WTC11 (cell line): ENCODE results near the gene FEN1. TPM values are rescaled to one million over a fixed set of nuclear protein-coding genes. Genes with fewer than 3 reads are reported as not detected.

ENCODE experiments used
- ATAC-seq: fragments of 200-7000 bp; cut with Tn5 transposase; 2 replicates; pipeline ENCODE4 v1.10.0; 2021; ENCODE audit warnings: mild to moderate bottlenecking, moderate library complexity
- CTCF ChIA-PET: fragments of 300-600 bp; sonication (Branson Sonifier 250); formaldehyde crosslinking; loops from one replicate; lab custom pipeline; 2021; ENCODE audit warnings: antibody characterized with exemption; lab: Charles Lee
- POLR2A ChIA-PET: fragments of 350-600 bp; sonication (Branson Sonifier 250); formaldehyde crosslinking; loops from one replicate; lab custom pipeline; 2021; ENCODE audit warnings: antibody characterized with exemption; lab: Charles Lee
- DNase-seq: peaks from one replicate; pipeline ENCODE4 v3.0.0; 2021; ENCODE audit warnings: low spot score
- H3K27ac Mint-ChIP-seq: 2 replicates; pipeline ENCODE4 v1.8.0; 2021; ENCODE audit warnings: mixed read lengths
- H3K27me3 Mint-ChIP-seq: 2 replicates; pipeline ENCODE4 v1.8.0; 2021; ENCODE audit warnings: low read depth, mild to moderate bottlenecking, moderate library complexity, mixed read lengths
- H3K36me3 Mint-ChIP-seq: 2 replicates; pipeline ENCODE4 v1.8.0; 2021; ENCODE audit warnings: mixed read lengths
- H3K4me1 Mint-ChIP-seq: 2 replicates; pipeline ENCODE4 v1.8.0; 2022; ENCODE audit warnings: mixed read lengths
- H3K4me3 Mint-ChIP-seq: 2 replicates; pipeline ENCODE4 v1.8.0; 2021; ENCODE audit warnings: mild to moderate bottlenecking, moderate library complexity, mixed read lengths
- H3K9me3 Mint-ChIP-seq: 2 replicates; pipeline ENCODE4 v1.8.0; 2021; ENCODE audit warnings: mixed read lengths
- CDX4 ChIP-seq: fragments of 250-450 bp; sonication (Bioruptor Pico); IDR thresholded peaks from 2 replicates; pipeline ENCODE4 v1.9.0; 2021; ENCODE audit warnings: moderate library complexity, mild to moderate bottlenecking, inconsistent platforms, borderline replicate concordance
- FOXK1 ChIP-seq: sonication (generic); formaldehyde crosslinking; IDR thresholded peaks from 2 replicates; pipeline ENCODE4 v1.8.0; 2022; ENCODE audit warnings: mild to moderate bottlenecking, moderate library complexity, missing genetic modification reagents
- HMGXB4 ChIP-seq: sonication (generic); formaldehyde crosslinking; IDR thresholded peaks from 2 replicates; pipeline ENCODE4 v1.8.1; 2023; ENCODE audit warnings: mild to moderate bottlenecking, moderate library complexity, missing genetic modification reagents
- JAZF1 ChIP-seq: fragments of 250-450 bp; sonication (Bioruptor Pico); IDR thresholded peaks from 2 replicates; pipeline ENCODE4 v1.9.0; 2021; ENCODE audit warnings: moderate library complexity, mild to moderate bottlenecking, inconsistent platforms
- NFATC4 ChIP-seq: fragments of 250-450 bp; sonication (Bioruptor Pico); IDR thresholded peaks from 2 replicates; pipeline ENCODE4 v1.9.0; 2021; ENCODE audit warnings: mild to moderate bottlenecking
- PREB ChIP-seq: sonication (generic); formaldehyde crosslinking; IDR thresholded peaks from 2 replicates; pipeline ENCODE4 v1.8.1; 2022; ENCODE audit warnings: mild to moderate bottlenecking, missing genetic modification reagents, moderate library complexity, borderline replicate concordance
- RORB ChIP-seq: fragments of 250-450 bp; sonication (Bioruptor Pico); IDR thresholded peaks from 2 replicates; pipeline ENCODE4 v1.9.0; 2021; ENCODE audit warnings: mild to moderate bottlenecking
- SMAD4 ChIP-seq: sonication (generic); formaldehyde crosslinking; IDR thresholded peaks from 2 replicates; pipeline ENCODE4 v1.8.0; 2022; ENCODE audit warnings: mild to moderate bottlenecking, missing genetic modification reagents
- SOX15 ChIP-seq: fragments of 250-450 bp; sonication (Bioruptor Pico); IDR thresholded peaks from 2 replicates; pipeline ENCODE4 v1.9.0; 2021; ENCODE audit warnings: mild to moderate bottlenecking
- TCF7 ChIP-seq: sonication (generic); formaldehyde crosslinking; IDR thresholded peaks from 2 replicates; pipeline ENCODE4 v1.8.0; 2022; ENCODE audit warnings: mild to moderate bottlenecking, low read depth, missing genetic modification reagents, moderate library complexity
- ZNF121 ChIP-seq: sonication (generic); formaldehyde crosslinking; IDR thresholded peaks from 2 replicates; pipeline ENCODE4 v1.8.0; 2023; ENCODE audit warnings: missing genetic modification reagents
- ZNF138 ChIP-seq: sonication (generic); formaldehyde crosslinking; conservative IDR thresholded peaks from 2 replicates; pipeline ENCODE4 v1.8.1; 2022; ENCODE audit warnings: mild to moderate bottlenecking, moderate library complexity, missing genetic modification reagents
- ZNF532 ChIP-seq: fragments of 250-450 bp; sonication (Bioruptor Pico); IDR thresholded peaks from 2 replicates; pipeline ENCODE4 v1.9.0; 2021; ENCODE audit warnings: mild to moderate bottlenecking, borderline replicate concordance
- ZSCAN18 ChIP-seq: fragments of 250-450 bp; sonication (Bioruptor Pico); IDR thresholded peaks from 2 replicates; pipeline ENCODE4 v2.1.2; 2022; ENCODE audit warnings: mild to moderate bottlenecking, moderate library complexity
- total RNA-seq: library from RNA; stranded (reverse); gene quantifications from 3 replicates; pipeline ENCODE4 v1.2.3, GENCODE V29; 2021

The FEN1 gene
- total RNA-seq, 1 experiment from 2014 or later = 96.3 TPM

- TF ChIP-seq ZNF532 (no peak), NFATC4 (CRISPR knock-in tag) (no peak)
- TF ChIP-seq, all 79 proteins: peak for 0
Observed at GRCh38 chr11:61805146-61805545, 12.4 kb downstream of the FEN1 start (continued).

- Mint-ChIP-seq H3K9me3 (no peaks in the 10 kb centered on the region), H3K4me3 (no peak overlapping the region), H3K27me3 (no peaks in the 10 kb centered on the region), H3K27ac (no peak overlapping the region), H3K4me1 (no peaks in the 10 kb centered on the region)
- DNase-seq = no peak
- CTCF ChIA-PET = interaction anchor here (0.6 kb wide), 1 partner anchor 958 kb away, joined by 3 read pairs; no protein-coding TSS in a partner anchor
- POLR2A ChIA-PET = no interaction called here
- TF ChIP-seq ZNF121 (CRISPR knock-in tag) (no peak), JAZF1 (no peak), ZSCAN18 (CRISPR knock-in tag) (no peak), FOXK1 (CRISPR knock-in tag) (no peak)
- TF ChIP-seq, all 79 proteins: peak for 0
- ATAC-seq = no peak
- H3K36me3 Mint-ChIP-seq = peaks cover 89% of the 10 kb centered on the region
Observed at GRCh38 chr11:61806785-61807184, 14.1 kb downstream of the FEN1 start.

- DNase-seq = no peak
- no peak overlapping the region for H3K4me3 Mint-ChIP-seq
- peaks cover 10% of the 10 kb centered on the region for H3K4me1 Mint-ChIP-seq
- no peaks in the 10 kb centered on the region; the same call in 1 of the 2 replicates for H3K27me3 Mint-ChIP-seq
- H3K36me3 Mint-ChIP-seq = peaks cover 82% of the 10 kb centered on the region
- H3K9me3 Mint-ChIP-seq = peaks cover 4% of the 10 kb centered on the region; the same call in 1 of the 2 replicates
- ChIA-PET CTCF (interaction anchor here (0.7 kb wide), 1 partner anchor 14 kb away, joined by 3 read pairs; no protein-coding TSS in a partner anchor), POLR2A (no interaction called here)
- no peak for ATAC-seq
- no peak overlapping the region for H3K27ac Mint-ChIP-seq
- no peak for TF ChIP-seq TCF7
- TF ChIP-seq HMGXB4 (CRISPR knock-in tag) = no peak
- no peak for TF ChIP-seq SOX15 (CRISPR knock-in tag)
- TF ChIP-seq CDX4 (CRISPR knock-in tag) = no peak
- no peak for TF ChIP-seq PREB (CRISPR knock-in tag)
- no peak for TF ChIP-seq RORB
- no peak for TF ChIP-seq ZNF138
- no peak for TF ChIP-seq SMAD4 (CRISPR knock-in tag)
Observed at GRCh38 chr11:61810671-61811175, 18.0 kb downstream of the FEN1 start.
